ENCODE measurements around the gene XAB2.

The XAB2 gene

DNA sequence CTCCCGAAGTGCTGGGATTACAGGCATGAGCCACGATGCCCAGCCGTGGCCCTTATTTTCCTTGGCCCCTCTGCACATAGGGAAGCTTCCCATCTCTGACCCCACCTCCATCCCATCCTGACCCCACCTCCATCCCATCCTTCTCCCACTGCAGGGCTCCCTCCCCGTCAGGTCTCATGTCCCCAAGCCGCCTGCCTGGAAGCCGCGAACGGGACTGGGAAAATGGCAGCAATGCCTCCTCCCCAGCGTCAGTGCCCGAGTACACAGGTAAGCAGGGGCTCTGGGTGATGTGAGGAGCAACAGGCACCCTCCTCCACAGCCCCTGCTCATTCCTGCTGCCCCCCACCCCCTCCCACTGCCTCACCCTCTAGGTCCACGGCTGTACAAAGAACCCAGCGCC, 12.2 kb downstream of the XAB2 start:
- TF ChIP-seq, protein P1, sequence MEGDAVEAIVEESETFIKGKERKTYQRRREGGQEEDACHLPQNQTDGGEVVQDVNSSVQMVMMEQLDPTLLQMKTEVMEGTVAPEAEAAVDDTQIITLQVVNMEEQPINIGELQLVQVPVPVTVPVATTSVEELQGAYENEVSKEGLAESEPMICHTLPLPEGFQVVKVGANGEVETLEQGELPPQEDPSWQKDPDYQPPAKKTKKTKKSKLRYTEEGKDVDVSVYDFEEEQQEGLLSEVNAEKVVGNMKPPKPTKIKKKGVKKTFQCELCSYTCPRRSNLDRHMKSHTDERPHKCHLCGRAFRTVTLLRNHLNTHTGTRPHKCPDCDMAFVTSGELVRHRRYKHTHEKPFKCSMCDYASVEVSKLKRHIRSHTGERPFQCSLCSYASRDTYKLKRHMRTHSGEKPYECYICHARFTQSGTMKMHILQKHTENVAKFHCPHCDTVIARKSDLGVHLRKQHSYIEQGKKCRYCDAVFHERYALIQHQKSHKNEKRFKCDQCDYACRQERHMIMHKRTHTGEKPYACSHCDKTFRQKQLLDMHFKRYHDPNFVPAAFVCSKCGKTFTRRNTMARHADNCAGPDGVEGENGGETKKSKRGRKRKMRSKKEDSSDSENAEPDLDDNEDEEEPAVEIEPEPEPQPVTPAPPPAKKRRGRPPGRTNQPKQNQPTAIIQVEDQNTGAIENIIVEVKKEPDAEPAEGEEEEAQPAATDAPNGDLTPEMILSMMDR (conservative IDR thresholded peaks at IDR 0.05; ENCODE audit: low read length), result no peak
- DNase-seq (ENCODE audit: low read depth), result no peak
- no peak overlapping the region for H3K4me3 ChIP-seq (ENCODE audit: low read length)

DNA sequence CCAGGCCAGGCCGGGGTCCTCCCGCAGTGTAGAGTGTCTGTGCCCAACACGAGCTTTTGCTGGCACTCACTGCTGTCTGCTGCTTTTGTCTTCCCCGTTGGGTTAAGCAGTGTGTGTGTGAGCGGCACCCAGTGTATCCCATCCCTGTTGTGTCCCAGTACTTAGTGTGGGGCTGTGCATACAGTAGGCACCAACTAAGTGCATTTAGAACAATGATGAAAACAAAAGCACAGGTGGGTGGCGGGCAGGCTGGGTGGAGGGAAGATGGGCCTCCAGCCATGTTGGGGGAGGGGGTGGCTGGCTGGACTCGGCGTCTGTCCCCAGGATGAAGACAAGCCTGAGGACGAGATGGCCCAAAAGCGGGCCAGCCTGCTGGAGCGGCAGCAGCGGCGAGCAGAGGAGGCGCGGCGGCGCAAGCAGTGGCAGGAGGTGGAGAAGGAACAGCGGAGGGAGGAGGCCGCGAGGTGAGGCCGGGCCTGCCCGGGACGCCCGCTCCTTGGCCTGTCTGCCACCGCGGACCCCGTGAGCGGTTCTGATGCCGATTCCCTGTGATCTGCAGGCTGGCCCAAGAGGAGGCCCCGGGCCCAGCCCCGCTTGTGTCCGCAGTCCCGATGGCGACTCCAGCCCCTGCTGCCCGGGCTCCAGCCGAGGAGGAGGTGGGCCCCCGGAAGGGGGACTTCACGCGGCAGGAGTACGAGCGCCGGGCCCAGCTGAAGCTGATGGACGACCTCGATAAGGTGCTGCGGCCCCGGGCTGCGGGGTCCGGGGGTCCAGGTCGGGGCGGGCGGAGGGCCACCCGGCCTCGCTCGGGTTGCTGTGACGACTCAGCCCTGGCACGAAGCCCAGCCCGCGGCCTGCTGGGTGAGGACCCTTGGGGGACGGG, 14.2 kb downstream of the XAB2 start:
- TF ChIP-seq, protein P1 (conservative IDR thresholded peaks at IDR 0.05; ENCODE audit: low read length), result no peak
- no peak for DNase-seq (ENCODE audit: low read depth)
- H3K4me3 ChIP-seq (ENCODE audit: low read length), result no peak overlapping the region

DNA sequence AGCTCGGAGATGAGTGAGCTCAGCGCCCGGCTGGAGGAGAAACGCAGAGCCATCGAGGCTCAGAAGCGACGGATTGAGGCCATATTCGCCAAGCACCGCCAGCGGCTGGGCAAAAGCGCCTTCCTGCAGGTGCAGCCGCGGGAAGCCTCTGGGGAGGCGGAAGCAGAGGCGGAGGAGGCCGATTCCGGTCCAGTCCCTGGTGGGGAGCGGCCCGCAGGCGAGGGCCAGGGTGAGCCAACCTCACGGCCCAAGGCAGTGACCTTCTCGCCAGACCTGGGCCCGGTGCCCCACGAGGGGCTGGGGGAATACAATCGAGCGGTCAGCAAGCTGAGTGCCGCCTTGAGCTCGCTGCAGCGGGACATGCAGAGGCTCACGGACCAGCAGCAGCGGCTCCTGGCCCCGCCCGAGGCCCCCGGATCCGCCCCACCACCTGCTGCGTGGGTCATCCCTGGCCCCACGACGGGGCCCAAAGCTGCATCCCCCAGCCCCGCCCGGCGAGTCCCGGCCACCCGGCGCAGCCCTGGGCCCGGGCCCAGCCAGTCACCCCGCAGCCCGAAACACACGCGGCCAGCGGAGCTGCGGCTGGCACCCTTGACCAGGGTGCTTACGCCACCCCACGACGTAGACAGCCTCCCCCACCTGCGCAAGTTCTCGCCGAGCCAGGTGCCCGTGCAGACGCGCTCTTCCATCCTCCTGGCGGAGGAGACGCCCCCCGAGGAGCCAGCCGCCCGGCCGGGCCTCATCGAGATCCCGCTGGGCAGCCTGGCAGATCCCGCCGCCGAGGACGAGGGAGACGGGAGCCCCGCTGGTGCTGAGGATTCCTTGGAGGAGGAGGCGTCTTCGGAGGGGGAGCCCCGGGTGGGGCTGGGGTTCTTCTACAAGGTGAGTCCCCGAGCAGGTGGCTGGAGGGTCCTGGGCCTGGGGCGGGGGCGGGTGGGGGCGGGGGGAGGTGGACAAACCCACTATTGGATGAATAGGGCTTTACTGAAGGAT, 16.8 kb downstream of the XAB2 start:
- TF ChIP-seq, protein P1 (conservative IDR thresholded peaks at IDR 0.05; ENCODE audit: low read length), result no peak
- no peak overlapping the region for H3K4me3 ChIP-seq (ENCODE audit: low read length)
- DNase-seq (ENCODE audit: low read depth), result no peak

- DNase-seq (ENCODE audit: low read depth), result no peak
- H3K4me3 ChIP-seq (ENCODE audit: low read length), result no peak overlapping the region
- TF ChIP-seq, protein P1 (conservative IDR thresholded peaks at IDR 0.05; ENCODE audit: low read length), result no peak
Measured at GRCh38 chr19:7611541-7612279, 17.6 kb downstream of the XAB2 start.

DNA sequence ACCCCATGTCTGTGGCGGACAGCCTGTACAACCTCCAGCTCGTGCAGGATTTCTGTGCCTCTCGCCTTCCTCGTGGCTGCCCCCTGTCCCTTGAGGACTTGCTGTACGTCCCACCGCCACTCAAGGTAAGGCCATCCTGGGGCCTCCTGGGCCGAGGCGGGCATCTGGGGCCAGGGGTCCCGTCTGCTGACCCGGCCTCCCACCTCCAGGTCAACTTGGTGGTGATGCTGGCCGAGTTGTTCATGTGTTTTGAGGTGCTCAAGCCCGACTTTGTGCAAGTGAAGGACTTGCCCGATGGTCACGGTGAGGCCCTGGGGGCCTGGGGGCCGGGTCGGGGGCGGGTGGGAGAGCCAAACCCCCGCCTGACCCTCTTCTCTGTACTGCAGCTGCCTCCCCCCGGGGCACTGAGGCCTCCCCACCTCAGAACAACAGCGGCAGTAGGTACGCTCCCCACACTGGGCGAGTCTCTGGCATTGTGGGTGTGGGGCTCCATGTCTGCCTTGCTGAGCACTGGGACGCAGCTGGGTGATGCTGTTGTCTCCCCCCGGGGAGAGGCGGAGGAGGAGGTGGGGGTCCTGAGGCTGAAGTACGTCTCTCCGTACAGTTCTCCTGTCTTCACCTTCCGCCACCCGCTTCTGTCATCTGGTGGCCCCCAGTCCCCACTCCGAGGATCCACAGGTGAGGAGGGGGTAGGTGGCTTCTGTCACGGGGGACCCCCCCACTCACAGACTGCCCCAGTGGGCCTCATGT, 18.7 kb downstream of the XAB2 start:
- TF ChIP-seq, protein P1 (conservative IDR thresholded peaks at IDR 0.05; ENCODE audit: low read length), result no peak
- no peak overlapping the region for H3K4me3 ChIP-seq (ENCODE audit: low read length)
- DNase-seq (ENCODE audit: low read depth), result no peak

DNA sequence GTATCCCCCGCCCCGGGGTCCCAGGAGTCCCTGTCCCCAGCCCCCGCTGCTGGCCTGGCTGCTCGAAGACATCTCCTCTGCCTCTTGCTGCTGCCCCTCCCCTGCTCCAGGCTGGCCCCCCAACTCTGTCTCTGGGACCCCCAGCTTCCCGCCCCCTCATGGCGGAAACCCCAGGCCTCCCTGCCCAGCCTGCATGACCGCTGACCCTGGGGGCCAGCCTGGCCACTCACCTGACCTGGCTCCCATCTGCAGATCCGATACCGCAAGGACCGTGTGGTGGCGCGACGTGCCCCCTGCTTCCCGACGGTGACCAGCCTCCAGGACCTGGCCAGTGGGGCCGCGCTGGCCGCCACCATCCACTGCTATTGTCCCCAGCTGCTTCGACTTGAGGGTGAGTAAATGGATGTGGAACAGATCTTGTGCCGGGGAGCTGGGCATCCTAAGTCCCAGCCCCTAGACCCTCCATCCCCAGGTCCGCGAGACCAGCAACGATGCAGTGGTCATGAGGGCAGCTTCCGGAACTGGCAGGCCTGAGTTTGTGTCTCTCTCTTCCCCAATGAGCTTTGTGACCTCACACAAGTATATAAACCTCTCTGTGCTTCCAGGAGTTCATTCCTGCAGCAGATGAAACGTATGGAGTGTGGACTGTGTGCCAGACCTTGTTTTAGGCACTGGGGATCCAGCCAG, 21.3 kb downstream of the XAB2 start:
- no peak overlapping the region for H3K4me3 ChIP-seq (ENCODE audit: low read length)
- TF ChIP-seq, protein P1 (conservative IDR thresholded peaks at IDR 0.05; ENCODE audit: low read length), result no peak
- DNase-seq (ENCODE audit: low read depth), result no peak

All from AG10803 (cell line).